Ovary (tissue), 3 donors: ENCODE results near the gene KRT9.

Source experiments
- POLR2A ChIP-seq: fragments of 450-650 bp; IDR thresholded peaks from one replicate; pipeline ENCODE4 v1.6.1; 2017; ENCODE audit warnings: antibody characterized with exemption, mild to moderate bottlenecking, moderate library complexity
- TF ChIP-seq, protein P1 (sequence below), 3 donors: fragments of 450-650 bp in 2 of 3; fragments of 200-600 bp in 1 of 3; IDR thresholded peaks; one replicate each; pipeline versions ENCODE4 v1.5.1 to v1.8.0; 2016 to 2022; ENCODE audit warnings: antibody characterized with exemption in 3 of 3, mild to moderate bottlenecking in 1 of 3
- donor health status: DM: no; HTN: no; CAD: no.

DNA sequence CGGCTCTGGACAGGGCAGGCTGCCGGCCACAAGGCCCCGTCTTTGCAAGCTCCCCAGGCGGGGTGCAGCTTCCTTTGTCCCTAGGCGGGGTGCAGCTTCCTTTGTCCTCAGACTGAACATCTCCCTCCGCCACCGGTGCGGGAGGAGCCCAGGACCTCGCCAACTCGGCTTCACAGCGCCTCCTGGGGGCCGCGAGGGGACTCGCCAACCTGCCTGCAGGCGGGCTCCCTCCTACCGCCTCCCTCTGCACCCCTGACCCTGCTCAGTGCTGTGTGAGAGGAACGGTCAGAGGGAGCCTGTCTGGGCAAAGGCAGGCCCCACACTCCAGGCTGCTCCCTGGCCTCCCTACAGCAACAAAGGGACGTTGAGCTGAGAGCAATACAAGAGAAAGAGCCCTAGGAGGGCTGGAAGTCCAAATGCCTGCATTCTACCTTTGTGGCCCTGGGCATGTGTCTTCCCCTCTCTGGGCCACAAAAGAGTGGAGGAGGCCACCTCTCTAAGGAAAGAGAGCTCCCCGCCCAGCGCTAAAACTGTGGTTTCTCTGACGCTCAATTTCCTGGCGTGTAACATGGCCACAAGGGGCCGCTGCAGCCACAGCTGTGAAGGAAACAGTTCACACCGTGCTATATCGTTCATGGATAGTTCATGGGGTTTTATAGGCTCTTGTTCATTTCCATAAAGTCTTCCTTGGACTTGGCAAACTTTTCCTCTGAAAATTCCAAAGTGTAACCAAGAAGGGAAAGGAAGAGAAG is 22.8 kb downstream of the KRT9 start:
- TF ChIP-seq, protein P1, sequence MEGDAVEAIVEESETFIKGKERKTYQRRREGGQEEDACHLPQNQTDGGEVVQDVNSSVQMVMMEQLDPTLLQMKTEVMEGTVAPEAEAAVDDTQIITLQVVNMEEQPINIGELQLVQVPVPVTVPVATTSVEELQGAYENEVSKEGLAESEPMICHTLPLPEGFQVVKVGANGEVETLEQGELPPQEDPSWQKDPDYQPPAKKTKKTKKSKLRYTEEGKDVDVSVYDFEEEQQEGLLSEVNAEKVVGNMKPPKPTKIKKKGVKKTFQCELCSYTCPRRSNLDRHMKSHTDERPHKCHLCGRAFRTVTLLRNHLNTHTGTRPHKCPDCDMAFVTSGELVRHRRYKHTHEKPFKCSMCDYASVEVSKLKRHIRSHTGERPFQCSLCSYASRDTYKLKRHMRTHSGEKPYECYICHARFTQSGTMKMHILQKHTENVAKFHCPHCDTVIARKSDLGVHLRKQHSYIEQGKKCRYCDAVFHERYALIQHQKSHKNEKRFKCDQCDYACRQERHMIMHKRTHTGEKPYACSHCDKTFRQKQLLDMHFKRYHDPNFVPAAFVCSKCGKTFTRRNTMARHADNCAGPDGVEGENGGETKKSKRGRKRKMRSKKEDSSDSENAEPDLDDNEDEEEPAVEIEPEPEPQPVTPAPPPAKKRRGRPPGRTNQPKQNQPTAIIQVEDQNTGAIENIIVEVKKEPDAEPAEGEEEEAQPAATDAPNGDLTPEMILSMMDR (IDR thresholded peaks at IDR 0.05): peak; percentile 59 to 69 (median 68)
- TF ChIP-seq POLR2A: no peak
